Glutamatergic neuron (in vitro differentiated cells): Measurements from ENCODE around the gene NWD2. TPM values are rescaled to one million over a fixed set of nuclear protein-coding genes. Genes with fewer than 3 reads are reported as not detected.
A peak's percentile ranks its signal among the peaks of the same experiment; 100 is the strongest.

Experiments used
- DNase-seq: peaks from one replicate; pipeline ENCODE4 v3.0.0; 2022
- H3K27ac Mint-ChIP-seq: one replicate; pipeline ENCODE4 v1.8.0; 2020; ENCODE audit warnings: mild to moderate bottlenecking, mixed read lengths, inconsistent platforms; ENCODE audit not compliant: unreplicated experiment
- H3K27me3 Mint-ChIP-seq: one replicate; pipeline ENCODE4 v1.8.0; 2020; ENCODE audit warnings: mild to moderate bottlenecking, moderate library complexity, mixed read lengths, inconsistent platforms; ENCODE audit not compliant: unreplicated experiment
- H3K36me3 Mint-ChIP-seq: one replicate; pipeline ENCODE4 v1.8.0; 2020; ENCODE audit warnings: mild to moderate bottlenecking, mixed read lengths, inconsistent platforms; ENCODE audit not compliant: unreplicated experiment
- H3K4me1 Mint-ChIP-seq: one replicate; pipeline ENCODE4 v1.8.0; 2020; ENCODE audit warnings: mild to moderate bottlenecking, low read depth, mixed read lengths, inconsistent platforms; ENCODE audit not compliant: unreplicated experiment
- H3K4me3 Mint-ChIP-seq: one replicate; pipeline ENCODE4 v1.8.0; 2020; ENCODE audit warnings: mild to moderate bottlenecking, mixed read lengths, inconsistent platforms; ENCODE audit not compliant: unreplicated experiment
- H3K9me3 Mint-ChIP-seq: one replicate; pipeline ENCODE4 v1.8.0; 2020; ENCODE audit warnings: mild to moderate bottlenecking, moderate library complexity, mixed read lengths, inconsistent platforms; ENCODE audit not compliant: unreplicated experiment
- total RNA-seq: library from RNA; stranded (reverse); fragmentation: NEBNext Ultra II Directional; extraction: Animal tissue kit (Norgen Biotek cat#: 25700); gene quantifications from one replicate; pipeline ENCODE4 v1.2.1, GENCODE V29; 2021; ENCODE audit not compliant: unreplicated experiment
- TF ChIP-seq, protein P1 (sequence below): fragments of 200-600 bp; sonication (generic); IDR thresholded peaks from one replicate; pipeline ENCODE4 v1.5.0; 2021; ENCODE audit not compliant: partially characterized antibody, unreplicated experiment

Gene NWD2
- total RNA-seq, 1 donor from 2014 or later: 0.17 TPM

DNA sequence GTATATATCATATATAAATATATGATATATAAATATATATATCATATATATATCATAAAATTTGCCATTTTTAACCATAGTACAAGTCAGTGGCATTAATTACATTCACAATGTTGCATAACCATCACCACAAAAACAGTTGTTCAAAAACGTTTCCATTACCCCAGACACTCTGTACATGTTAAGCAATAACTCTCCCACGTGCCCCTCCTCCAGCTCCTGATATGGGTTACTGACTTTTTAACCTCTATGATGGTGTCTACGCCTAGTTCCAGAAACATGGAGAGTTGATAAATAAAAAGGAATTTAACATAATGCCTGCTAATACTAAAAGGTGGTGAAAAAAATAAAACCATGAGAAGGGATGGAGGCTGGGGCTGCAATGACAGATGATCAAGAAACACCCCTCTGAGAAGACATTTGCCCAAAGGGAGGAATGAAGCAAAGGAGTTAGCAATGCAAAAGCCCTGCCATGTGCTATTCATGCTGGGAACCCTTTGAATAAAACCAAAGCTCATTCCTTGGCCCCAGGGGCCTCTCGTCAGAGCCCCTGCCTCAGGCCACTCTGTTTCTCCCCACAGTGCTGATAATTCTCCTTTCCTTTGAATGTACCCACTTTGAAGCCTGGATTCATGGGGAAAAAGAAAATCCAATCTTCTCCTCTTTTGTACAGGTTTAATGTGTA, 144.3 kb downstream of the NWD2 start:
- Mint-ChIP-seq H3K27ac (peak overlapping the region; percentile 20), H3K4me1 (peaks cover 8% of the 10 kb centered on the region), H3K27me3 (no peaks in the 10 kb centered on the region), H3K4me3 (no peak overlapping the region), H3K36me3 (no peaks in the 10 kb centered on the region), H3K9me3 (no peaks in the 10 kb centered on the region)
- TF ChIP-seq, protein P1, sequence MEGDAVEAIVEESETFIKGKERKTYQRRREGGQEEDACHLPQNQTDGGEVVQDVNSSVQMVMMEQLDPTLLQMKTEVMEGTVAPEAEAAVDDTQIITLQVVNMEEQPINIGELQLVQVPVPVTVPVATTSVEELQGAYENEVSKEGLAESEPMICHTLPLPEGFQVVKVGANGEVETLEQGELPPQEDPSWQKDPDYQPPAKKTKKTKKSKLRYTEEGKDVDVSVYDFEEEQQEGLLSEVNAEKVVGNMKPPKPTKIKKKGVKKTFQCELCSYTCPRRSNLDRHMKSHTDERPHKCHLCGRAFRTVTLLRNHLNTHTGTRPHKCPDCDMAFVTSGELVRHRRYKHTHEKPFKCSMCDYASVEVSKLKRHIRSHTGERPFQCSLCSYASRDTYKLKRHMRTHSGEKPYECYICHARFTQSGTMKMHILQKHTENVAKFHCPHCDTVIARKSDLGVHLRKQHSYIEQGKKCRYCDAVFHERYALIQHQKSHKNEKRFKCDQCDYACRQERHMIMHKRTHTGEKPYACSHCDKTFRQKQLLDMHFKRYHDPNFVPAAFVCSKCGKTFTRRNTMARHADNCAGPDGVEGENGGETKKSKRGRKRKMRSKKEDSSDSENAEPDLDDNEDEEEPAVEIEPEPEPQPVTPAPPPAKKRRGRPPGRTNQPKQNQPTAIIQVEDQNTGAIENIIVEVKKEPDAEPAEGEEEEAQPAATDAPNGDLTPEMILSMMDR: no peak
- DNase-seq: no peak

DNA sequence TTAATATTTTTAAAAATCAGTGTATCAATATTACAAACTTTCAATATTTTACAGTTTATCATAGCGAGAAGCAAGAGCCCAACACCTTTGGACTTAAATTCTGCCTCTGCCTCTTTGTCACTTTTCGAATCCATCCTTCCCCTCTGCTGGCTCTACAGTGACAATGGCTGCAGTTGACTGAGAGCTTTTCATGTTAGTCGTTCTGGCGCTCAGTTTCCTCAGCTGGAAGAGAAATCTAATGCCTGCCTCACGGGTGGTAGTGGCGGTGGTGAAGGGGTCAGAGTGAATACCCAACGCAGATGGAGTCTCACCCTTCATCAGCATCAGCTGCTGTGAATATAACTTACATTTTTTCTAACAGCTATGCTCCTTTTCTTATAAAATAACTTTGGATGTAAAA, 144.8 kb downstream of the NWD2 start:
- Mint-ChIP-seq H3K4me3 (no peak overlapping the region), H3K27ac (no peak overlapping the region), H3K4me1 (peaks cover 10% of the 10 kb centered on the region), H3K27me3 (no peaks in the 10 kb centered on the region), H3K9me3 (no peaks in the 10 kb centered on the region), H3K36me3 (no peaks in the 10 kb centered on the region)
- DNase-seq: no peak
- TF ChIP-seq, protein P1: no peak

DNA sequence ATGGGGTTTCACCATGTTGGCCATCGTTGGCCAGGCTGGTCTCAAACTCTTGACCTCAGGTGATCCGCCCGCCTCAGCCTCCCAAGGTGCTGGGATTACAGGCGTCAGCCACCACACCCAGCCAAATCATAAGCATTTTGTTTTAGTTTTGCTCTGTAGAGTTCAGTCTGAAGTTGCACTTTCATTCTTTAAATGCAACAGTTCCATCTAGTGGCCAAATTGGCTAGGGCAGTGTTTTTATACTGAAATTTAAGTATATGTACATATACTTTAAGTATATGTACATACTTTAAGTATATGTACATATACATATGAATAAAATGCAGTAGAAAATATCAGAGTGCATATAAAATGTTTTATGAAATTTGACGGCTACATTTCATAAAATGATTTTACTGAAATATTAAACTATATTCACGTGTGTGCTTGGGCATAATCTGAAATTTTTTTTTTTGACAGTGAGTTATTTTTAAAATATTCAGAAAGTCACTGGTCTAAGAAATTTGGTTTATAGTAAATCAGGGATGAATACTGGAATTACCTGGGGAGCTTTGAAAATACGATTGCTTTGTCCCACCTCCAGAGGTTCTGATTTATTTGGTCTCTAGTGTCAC, 145.5 kb downstream of the NWD2 start:
- Mint-ChIP-seq H3K27me3 (peaks cover 2% of the 10 kb centered on the region), H3K4me3 (no peak overlapping the region), H3K4me1 (peaks cover 10% of the 10 kb centered on the region), H3K27ac (no peak overlapping the region), H3K9me3 (no peaks in the 10 kb centered on the region), H3K36me3 (no peaks in the 10 kb centered on the region)
- TF ChIP-seq, protein P1: peak; percentile 78
- no peak for DNase-seq

DNA sequence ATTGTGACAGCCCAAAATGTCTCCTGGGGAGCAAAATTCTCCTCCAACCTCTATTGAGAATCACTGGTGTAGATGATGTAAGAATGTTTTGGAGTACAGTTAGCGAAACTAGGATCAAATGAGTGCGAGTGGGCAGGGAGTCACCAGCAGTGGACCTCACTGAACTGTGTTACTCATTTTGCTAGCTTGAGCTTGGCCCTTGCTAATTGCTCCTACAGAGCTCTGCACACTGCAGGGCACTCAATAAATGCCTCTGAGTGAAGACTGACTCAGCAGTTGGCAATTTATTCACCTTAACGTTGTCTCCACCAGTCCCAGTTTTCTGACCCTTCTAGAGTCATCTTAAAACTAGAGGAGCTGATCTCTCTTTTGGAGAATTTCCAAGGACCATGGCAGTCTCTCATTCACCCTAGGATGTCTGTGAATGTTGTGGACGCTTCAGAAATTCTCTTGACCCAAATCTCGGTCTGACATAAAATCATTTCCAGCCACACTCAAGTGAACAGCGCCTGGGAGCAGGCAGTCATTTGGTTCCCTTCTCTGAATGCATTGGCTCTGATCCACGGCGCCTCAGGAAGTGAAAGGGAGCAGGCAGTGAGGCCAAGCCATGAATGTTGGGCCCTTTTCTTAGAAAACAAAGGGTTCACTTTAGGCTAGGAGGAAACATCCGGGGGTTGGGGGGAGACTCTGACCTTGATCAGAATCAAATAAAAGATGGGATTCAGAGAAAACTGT, 148.1 kb downstream of the NWD2 start:
- no peak for DNase-seq
- Mint-ChIP-seq H3K36me3 (no peaks in the 10 kb centered on the region), H3K9me3 (no peaks in the 10 kb centered on the region), H3K4me3 (no peak overlapping the region), H3K27me3 (peaks cover 2% of the 10 kb centered on the region), H3K27ac (no peak overlapping the region), H3K4me1 (peaks cover 10% of the 10 kb centered on the region)
- TF ChIP-seq, protein P1: no peak

DNA sequence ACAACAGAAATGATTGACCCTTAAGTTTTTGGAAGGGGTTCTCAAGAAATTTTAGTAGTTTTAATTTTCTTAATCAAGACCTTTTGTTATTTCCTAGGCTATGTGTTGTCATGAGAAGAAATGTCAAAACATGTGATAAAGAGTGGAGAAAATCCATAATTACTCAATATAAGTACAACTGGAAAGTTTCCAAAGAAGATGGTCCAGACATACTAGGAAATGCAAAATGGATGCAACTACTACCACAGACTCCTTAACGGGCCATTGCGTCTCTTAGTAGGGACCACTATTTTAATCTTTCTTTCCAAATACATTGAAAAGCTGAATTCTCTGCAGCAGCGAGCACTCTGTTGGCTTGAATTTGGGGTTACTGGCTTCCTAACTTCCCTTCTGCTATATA, 148.8 kb downstream of the NWD2 start:
- Mint-ChIP-seq H3K27ac (no peak overlapping the region), H3K4me3 (no peak overlapping the region), H3K4me1 (peaks cover 10% of the 10 kb centered on the region), H3K36me3 (no peaks in the 10 kb centered on the region), H3K27me3 (peaks cover 3% of the 10 kb centered on the region), H3K9me3 (no peaks in the 10 kb centered on the region)
- DNase-seq: no peak
- TF ChIP-seq, protein P1: no peak
